ENCODE results near the gene RAB43. TPM values are rescaled to one million over a fixed set of nuclear protein-coding genes. Genes with fewer than 3 reads are reported as not detected.

The RAB43 gene
- polyA plus RNA-seq, 2 of the 4 experiments (the other 2 are of a cell fraction), result 1.6 to 2.9 TPM

DNA sequence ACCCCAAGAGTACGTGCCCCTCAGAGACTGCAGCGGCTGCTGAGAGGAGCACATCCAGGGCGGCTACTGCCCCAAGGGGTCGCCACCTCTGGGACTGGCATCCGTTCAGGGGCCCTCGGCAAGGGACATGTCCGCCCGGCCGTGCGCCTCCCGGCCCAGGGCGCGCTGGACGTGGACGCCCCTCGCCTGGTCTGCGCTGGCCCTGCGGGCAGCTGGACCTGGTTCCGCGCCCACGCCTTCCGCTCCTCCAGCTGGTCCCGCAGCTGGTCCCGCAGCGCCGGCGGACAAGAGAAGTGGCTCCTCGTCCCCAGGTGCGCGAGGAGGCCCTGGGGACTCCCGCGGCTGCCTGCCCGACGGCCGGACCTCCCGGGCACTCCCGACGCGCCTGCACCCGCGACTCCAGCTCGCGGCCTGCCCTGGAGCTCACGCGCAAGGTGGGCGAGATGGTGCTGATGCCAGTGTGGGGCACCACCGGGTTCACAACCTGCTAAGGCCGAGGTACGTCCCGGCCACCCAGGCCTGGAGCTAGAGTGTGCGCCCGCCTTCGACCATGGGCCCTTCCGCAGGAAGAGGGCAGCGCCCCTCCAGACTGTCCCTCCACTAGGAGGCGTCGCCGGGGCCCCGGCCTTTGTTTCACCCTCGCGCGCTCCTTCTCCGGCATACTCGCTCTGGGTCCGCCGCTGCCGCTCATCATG, 75.4 kb downstream of the RAB43 start:
- Histone ChIP-seq H3K27ac (no peak overlapping the region), H3K9me3 (no peaks in the 10 kb centered on the region), H3K4me3 (no peak overlapping the region), H3K4me2 (no peak overlapping the region), H3K4me1 (no peaks in the 10 kb centered on the region)
- FAIRE-seq (no peak), DNase-seq (ENCODE audit: low read depth in 1 of 2, low spot score in 1 of 2) (no peak), ATAC-seq (no peak)
- ChIA-PET CTCF (interaction anchor here (1.0 kb wide), 1 partner anchor 31 kb away, joined by 3 read pairs; no protein-coding TSS in a partner anchor), POLR2A (no interaction called here)
- 93% methylated on average over 26 of the region's 67 CpGs for WGBS (ENCODE audit: missing lambda C conversion rate)
- TF ChIP-seq JUN (IDR thresholded peaks at IDR 0.05) (no peak), HOXA7 (CRISPR knock-in tag; IDR thresholded peaks at IDR 0.05) (no peak), BHLHE40 (IDR thresholded peaks at IDR 0.05; ENCODE audit: low read depth, low read length) (no peak), NFE2L2 (conservative IDR thresholded peaks at IDR 0.05; ENCODE audit: low read length) (no peak), TFCP2L1 (CRISPR knock-in tag; IDR thresholded peaks at IDR 0.05) (no peak), ZSCAN20 (CRISPR knock-in tag; IDR thresholded peaks at IDR 0.05) (no peak), FOSB (CRISPR knock-in tag; IDR thresholded peaks at IDR 0.05) (no peak), ZNF302 (CRISPR knock-in tag; IDR thresholded peaks at IDR 0.05) (no peak), ESRRA (IDR thresholded peaks at IDR 0.05; ENCODE audit: borderline replicate concordance, low read length) (no peak), JUNB (IDR thresholded peaks at IDR 0.05) (no peak), TP53 (CRISPR knock-in tag; IDR thresholded peaks at IDR 0.05) (no peak), ZC3H11A (IDR thresholded peaks at IDR 0.05) (no peak), FOSL2 (IDR thresholded peaks at IDR 0.05) (no peak), FOSL2 (CRISPR knock-in tag; IDR thresholded peaks at IDR 0.05) (no peak), SMC3 (IDR thresholded peaks at IDR 0.05) (no peak), CHD4 (IDR thresholded peaks at IDR 0.05; ENCODE audit: borderline replicate concordance) (no peak), ELK1 (IDR thresholded peaks at IDR 0.05; ENCODE audit: low read depth, low read length) (no peak)
- TF ChIP-seq, protein P1, sequence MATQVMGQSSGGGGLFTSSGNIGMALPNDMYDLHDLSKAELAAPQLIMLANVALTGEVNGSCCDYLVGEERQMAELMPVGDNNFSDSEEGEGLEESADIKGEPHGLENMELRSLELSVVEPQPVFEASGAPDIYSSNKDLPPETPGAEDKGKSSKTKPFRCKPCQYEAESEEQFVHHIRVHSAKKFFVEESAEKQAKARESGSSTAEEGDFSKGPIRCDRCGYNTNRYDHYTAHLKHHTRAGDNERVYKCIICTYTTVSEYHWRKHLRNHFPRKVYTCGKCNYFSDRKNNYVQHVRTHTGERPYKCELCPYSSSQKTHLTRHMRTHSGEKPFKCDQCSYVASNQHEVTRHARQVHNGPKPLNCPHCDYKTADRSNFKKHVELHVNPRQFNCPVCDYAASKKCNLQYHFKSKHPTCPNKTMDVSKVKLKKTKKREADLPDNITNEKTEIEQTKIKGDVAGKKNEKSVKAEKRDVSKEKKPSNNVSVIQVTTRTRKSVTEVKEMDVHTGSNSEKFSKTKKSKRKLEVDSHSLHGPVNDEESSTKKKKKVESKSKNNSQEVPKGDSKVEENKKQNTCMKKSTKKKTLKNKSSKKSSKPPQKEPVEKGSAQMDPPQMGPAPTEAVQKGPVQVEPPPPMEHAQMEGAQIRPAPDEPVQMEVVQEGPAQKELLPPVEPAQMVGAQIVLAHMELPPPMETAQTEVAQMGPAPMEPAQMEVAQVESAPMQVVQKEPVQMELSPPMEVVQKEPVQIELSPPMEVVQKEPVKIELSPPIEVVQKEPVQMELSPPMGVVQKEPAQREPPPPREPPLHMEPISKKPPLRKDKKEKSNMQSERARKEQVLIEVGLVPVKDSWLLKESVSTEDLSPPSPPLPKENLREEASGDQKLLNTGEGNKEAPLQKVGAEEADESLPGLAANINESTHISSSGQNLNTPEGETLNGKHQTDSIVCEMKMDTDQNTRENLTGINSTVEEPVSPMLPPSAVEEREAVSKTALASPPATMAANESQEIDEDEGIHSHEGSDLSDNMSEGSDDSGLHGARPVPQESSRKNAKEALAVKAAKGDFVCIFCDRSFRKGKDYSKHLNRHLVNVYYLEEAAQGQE (IDR thresholded peaks at IDR 0.05), result no peak
- TF ChIP-seq, protein P2, sequence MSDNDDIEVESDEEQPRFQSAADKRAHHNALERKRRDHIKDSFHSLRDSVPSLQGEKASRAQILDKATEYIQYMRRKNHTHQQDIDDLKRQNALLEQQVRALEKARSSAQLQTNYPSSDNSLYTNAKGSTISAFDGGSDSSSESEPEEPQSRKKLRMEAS (IDR thresholded peaks at IDR 0.05), result no peak
- TF ChIP-seq, protein P3, sequence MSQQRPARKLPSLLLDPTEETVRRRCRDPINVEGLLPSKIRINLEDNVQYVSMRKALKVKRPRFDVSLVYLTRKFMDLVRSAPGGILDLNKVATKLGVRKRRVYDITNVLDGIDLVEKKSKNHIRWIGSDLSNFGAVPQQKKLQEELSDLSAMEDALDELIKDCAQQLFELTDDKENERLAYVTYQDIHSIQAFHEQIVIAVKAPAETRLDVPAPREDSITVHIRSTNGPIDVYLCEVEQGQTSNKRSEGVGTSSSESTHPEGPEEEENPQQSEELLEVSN (IDR thresholded peaks at IDR 0.05; ENCODE audit: borderline replicate concordance, low read depth), result no peak
- TF ChIP-seq, protein P4, sequence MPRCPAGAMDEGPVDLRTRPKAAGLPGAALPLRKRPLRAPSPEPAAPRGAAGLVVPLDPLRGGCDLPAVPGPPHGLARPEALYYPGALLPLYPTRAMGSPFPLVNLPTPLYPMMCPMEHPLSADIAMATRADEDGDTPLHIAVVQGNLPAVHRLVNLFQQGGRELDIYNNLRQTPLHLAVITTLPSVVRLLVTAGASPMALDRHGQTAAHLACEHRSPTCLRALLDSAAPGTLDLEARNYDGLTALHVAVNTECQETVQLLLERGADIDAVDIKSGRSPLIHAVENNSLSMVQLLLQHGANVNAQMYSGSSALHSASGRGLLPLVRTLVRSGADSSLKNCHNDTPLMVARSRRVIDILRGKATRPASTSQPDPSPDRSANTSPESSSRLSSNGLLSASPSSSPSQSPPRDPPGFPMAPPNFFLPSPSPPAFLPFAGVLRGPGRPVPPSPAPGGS (IDR thresholded peaks at IDR 0.05), result no peak

- FAIRE-seq, result no peak
- POLR2A ChIA-PET, result no interaction called here
- DNase-seq (ENCODE audit: low read depth in 1 of 2, low spot score in 1 of 2), result no peak
- CTCF ChIA-PET, result no interaction called here
- ATAC-seq, result no peak
- H3K4me2 ChIP-seq, result no peak overlapping the region
- no peaks in the 10 kb centered on the region for H3K9me3 ChIP-seq
- no peaks in the 10 kb centered on the region for H3K4me1 ChIP-seq
- H3K27ac ChIP-seq, result no peak overlapping the region
- TF ChIP-seq, protein P2 (IDR thresholded peaks at IDR 0.05), result no peak
- no peak for TF ChIP-seq PHF8 (IDR thresholded peaks at IDR 0.05; ENCODE audit: borderline replicate concordance, low read depth)
- no peak for TF ChIP-seq NFE2L2 (conservative IDR thresholded peaks at IDR 0.05; ENCODE audit: low read length)
- TF ChIP-seq, protein P5, sequence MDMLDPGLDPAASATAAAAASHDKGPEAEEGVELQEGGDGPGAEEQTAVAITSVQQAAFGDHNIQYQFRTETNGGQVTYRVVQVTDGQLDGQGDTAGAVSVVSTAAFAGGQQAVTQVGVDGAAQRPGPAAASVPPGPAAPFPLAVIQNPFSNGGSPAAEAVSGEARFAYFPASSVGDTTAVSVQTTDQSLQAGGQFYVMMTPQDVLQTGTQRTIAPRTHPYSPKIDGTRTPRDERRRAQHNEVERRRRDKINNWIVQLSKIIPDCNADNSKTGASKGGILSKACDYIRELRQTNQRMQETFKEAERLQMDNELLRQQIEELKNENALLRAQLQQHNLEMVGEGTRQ (IDR thresholded peaks at IDR 0.05), result no peak
- TF ChIP-seq, protein P6, sequence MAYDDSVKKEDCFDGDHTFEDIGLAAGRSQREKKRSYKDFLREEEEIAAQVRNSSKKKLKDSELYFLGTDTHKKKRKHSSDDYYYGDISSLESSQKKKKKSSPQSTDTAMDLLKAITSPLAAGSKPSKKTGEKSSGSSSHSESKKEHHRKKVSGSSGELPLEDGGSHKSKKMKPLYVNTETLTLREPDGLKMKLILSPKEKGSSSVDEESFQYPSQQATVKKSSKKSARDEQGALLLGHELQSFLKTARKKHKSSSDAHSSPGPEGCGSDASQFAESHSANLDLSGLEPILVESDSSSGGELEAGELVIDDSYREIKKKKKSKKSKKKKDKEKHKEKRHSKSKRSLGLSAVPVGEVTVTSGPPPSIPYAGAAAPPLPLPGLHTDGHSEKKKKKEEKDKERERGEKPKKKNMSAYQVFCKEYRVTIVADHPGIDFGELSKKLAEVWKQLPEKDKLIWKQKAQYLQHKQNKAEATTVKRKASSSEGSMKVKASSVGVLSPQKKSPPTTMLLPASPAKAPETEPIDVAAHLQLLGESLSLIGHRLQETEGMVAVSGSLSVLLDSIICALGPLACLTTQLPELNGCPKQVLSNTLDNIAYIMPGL (CRISPR knock-in tag; IDR thresholded peaks at IDR 0.05; ENCODE audit: borderline replicate concordance), result no peak
- TF ChIP-seq POLR2A (IDR thresholded peaks at IDR 0.05; ENCODE audit: low read length), result no peak
- TF ChIP-seq TP53 (CRISPR knock-in tag; IDR thresholded peaks at IDR 0.05), result no peak
- no peak for TF ChIP-seq ZFP36 (IDR thresholded peaks at IDR 0.05; ENCODE audit: borderline replicate concordance, partially characterized antibody)
- no peak for TF ChIP-seq MYC (IDR thresholded peaks at IDR 0.05; ENCODE audit: borderline replicate concordance, low read length)
- no peak overlapping the region for H3K4me3 ChIP-seq
- WGBS (ENCODE audit: missing lambda C conversion rate), result 71% methylated on average over 5 of the region's 43 CpGs
Observed at GRCh38 chr3:129045675-129046036, 75.9 kb downstream of the RAB43 start.
